Liver (tissue), 9 donors: ENCODE measurements around the gene TRMT1. TPM values are rescaled to one million over a fixed set of nuclear protein-coding genes. Genes with fewer than 3 reads are reported as not detected.
A peak's percentile ranks its signal among the peaks of the same experiment; 100 is the strongest.

Source experiments
- DNase-seq: peaks from one replicate; pipeline ENCODE4 v3.0.0-alpha.2; 2017; ENCODE audit warnings: low spot score
- H3K27ac ChIP-seq, 2 donors: one replicate each; pipeline ENCODE4 v1.7.0; 2013; ENCODE audit warnings: inconsistent platforms in 2 of 2, low read length in 2 of 2, control low read depth in 1 of 2, low read depth in 1 of 2, mild to moderate bottlenecking in 1 of 2
- H3K27me3 ChIP-seq, 4 donors: one replicate each; pipeline versions ENCODE4 v1.6.1 to v1.7.0; 2013; ENCODE audit warnings: low read length in 3 of 4, inconsistent platforms in 1 of 4, mild to moderate bottlenecking in 1 of 4, moderate library complexity in 1 of 4; ENCODE audit not compliant: control insufficient read depth in 4 of 4, insufficient read depth in 4 of 4
- H3K36me3 ChIP-seq, 4 donors: one replicate each; pipeline versions ENCODE4 v1.6.1 to v1.7.0; 2013; ENCODE audit warnings: low read length in 3 of 4, mild to moderate bottlenecking in 3 of 4, low read depth in 1 of 4, moderate library complexity in 1 of 4; ENCODE audit not compliant: control insufficient read depth in 4 of 4, insufficient read depth in 3 of 4
- H3K4me1 ChIP-seq, 4 donors: one replicate each; pipeline versions ENCODE4 v1.6.1 to v1.7.0; 2013; ENCODE audit warnings: low read length in 3 of 4, mild to moderate bottlenecking in 3 of 4, moderate library complexity in 1 of 4; ENCODE audit not compliant: control insufficient read depth in 4 of 4, insufficient read depth in 4 of 4
- H3K4me3 ChIP-seq, 3 donors: one replicate each; pipeline versions ENCODE4 v1.6.1 to v1.7.0; 2013; ENCODE audit warnings: low read length in 3 of 3, control low read depth in 1 of 3, low read depth in 1 of 3, mild to moderate bottlenecking in 1 of 3
- H3K9ac ChIP-seq, 2 donors: one replicate each; pipeline ENCODE4 v1.7.0; 2013; ENCODE audit warnings: low read length in 2 of 2, mild to moderate bottlenecking in 2 of 2, moderate library complexity in 2 of 2, control low read depth in 1 of 2, low read depth in 1 of 2
- H3K9me3 ChIP-seq, 4 donors: one replicate each; pipeline versions ENCODE4 v1.6.1 to v1.7.0; 2013; ENCODE audit warnings: low read length in 3 of 4; ENCODE audit not compliant: control insufficient read depth in 4 of 4
- ATF3 ChIP-seq: IDR thresholded peaks from 2 replicates; pipeline ENCODE4 v1.6.1; 2016; ENCODE audit warnings: antibody characterized with exemption
- EGR1 ChIP-seq, 2 donors: IDR thresholded peaks; 2 replicates each; pipeline ENCODE4 v1.6.1; 2016 to 2018; ENCODE audit warnings: antibody characterized with exemption in 2 of 2, low read depth in 2 of 2
- FOXA1 ChIP-seq: IDR thresholded peaks from 2 replicates; pipeline ENCODE4 v1.6.1; 2016; ENCODE audit warnings: antibody characterized with exemption
- FOXA2 ChIP-seq: IDR thresholded peaks from 2 replicates; pipeline ENCODE4 v1.6.1; 2016; ENCODE audit warnings: antibody characterized with exemption
- GABPA ChIP-seq, 2 donors: IDR thresholded peaks in 1 of 2; conservative IDR thresholded peaks in 1 of 2; 2 replicates each; pipeline ENCODE4 v1.6.1; 2016; ENCODE audit warnings: antibody characterized with exemption in 2 of 2, mild to moderate bottlenecking in 1 of 2, moderate library complexity in 1 of 2
- HNF4A ChIP-seq, 2 donors: conservative IDR thresholded peaks; 2 replicates each; pipeline ENCODE4 v1.6.1; 2016; ENCODE audit warnings: antibody characterized with exemption in 2 of 2, mild to moderate bottlenecking in 2 of 2
- HNF4G ChIP-seq: IDR thresholded peaks from 2 replicates; pipeline ENCODE4 v1.6.1; 2016; ENCODE audit warnings: antibody characterized with exemption
- JUND ChIP-seq, 2 donors: IDR thresholded peaks; 2 replicates each; pipeline ENCODE4 v1.6.1; 2016; ENCODE audit warnings: antibody characterized with exemption in 2 of 2
- MAX ChIP-seq: IDR thresholded peaks from 2 replicates; pipeline ENCODE4 v1.6.1; 2016; ENCODE audit warnings: antibody characterized with exemption
- RAD21 ChIP-seq, 2 donors: IDR thresholded peaks; 2 replicates each; pipeline ENCODE4 v1.6.1; 2016; ENCODE audit warnings: antibody characterized with exemption in 2 of 2, mild to moderate bottlenecking in 2 of 2
- REST ChIP-seq: IDR thresholded peaks from 2 replicates; pipeline ENCODE4 v1.6.1; 2016; ENCODE audit warnings: antibody characterized with exemption, mild to moderate bottlenecking
- RXRA ChIP-seq, 2 donors: IDR thresholded peaks; 2 replicates each; pipeline ENCODE4 v1.6.1; 2017 to 2018; ENCODE audit warnings: antibody characterized with exemption in 2 of 2, mild to moderate bottlenecking in 1 of 2
- SP1 ChIP-seq: IDR thresholded peaks from 2 replicates; pipeline ENCODE4 v1.6.1; 2018; ENCODE audit warnings: antibody characterized with exemption, mild to moderate bottlenecking
- TAF1 ChIP-seq: conservative IDR thresholded peaks from 2 replicates; pipeline ENCODE4 v1.6.1; 2016; ENCODE audit warnings: antibody characterized with exemption, mild to moderate bottlenecking
- YY1 ChIP-seq: IDR thresholded peaks from 2 replicates; pipeline ENCODE4 v1.6.1; 2016; ENCODE audit warnings: antibody characterized with exemption, mild to moderate bottlenecking
- WGBS: extraction: QIAGEN DNeasy Blood & Tissue Kit; methylation state at CpG from one replicate; pipeline ENCODE4 v1.1.7; 2013; 5-methylcytosine and 5-hydroxymethylcytosine counted together
- polyA plus RNA-seq, 2 donors: library from polyadenylated mRNA; stranded (reverse) in 1 of 2; unstranded in 1 of 2; fragments of 200-250 nt in 1 of 2; fragments of >200 nt in 1 of 2; fragmentation: Nextera tagmentation in 1 of 2; extraction: Ambion mirVana in 1 of 2; gene quantifications; one replicate each; pipeline versions ENCODE4 v1.2.1 to v1.2.3, GENCODE V29; 2013 to 2015
- total RNA-seq, 2 donors: library from RNA; depleted of rRNA; stranded (reverse); fragments of >200 nt; gene quantifications; one replicate each; pipeline ENCODE4 v1.2.3, GENCODE V29; 2014
- TF ChIP-seq, protein P1 (sequence below): IDR thresholded peaks from 2 replicates; pipeline ENCODE4 v1.6.1; 2016; ENCODE audit warnings: antibody characterized with exemption
- donor health status: healthy.
- donor health status: healthy.
- donor health status: healthy.
- donor health status: healthy.
- donor health status: healthy.

TRMT1 gene
- total and polyA plus RNA-seq, 4 donors, result 8.3 to 15.6 (median 11.7) TPM

DNA sequence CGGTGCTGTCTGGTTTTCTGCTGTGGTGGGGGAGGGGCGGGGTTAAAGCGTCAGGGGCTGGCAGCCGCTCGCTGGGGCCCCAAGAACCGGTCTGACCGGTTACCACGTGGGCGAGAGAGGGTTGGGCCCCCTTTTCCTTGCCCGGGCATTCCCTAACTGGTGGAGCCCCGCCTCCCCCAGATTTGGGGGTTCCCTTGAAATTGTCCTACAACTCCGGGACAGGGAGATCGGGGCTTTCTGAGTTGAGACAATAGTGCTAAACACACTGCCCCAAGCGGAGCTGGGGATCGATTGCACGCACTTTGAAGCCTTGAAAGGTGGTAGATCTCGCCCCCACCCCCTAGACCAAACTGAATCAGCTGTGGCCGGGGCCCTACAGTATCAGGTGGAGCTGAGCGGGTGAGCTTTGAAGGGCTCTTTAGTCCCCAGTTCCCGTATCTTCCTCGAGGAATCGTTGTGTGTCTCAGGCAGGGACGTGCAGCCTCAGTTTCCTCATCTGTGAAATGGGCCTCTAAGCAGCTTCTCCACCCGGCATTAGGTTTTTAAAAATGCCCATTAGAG is 38.5 kb upstream of the TRMT1 start:
- H3K9ac ChIP-seq, result peak overlapping the region; percentile 99
- WGBS, result under 1% methylated on average over 24 of the region's 24 CpGs

DNA sequence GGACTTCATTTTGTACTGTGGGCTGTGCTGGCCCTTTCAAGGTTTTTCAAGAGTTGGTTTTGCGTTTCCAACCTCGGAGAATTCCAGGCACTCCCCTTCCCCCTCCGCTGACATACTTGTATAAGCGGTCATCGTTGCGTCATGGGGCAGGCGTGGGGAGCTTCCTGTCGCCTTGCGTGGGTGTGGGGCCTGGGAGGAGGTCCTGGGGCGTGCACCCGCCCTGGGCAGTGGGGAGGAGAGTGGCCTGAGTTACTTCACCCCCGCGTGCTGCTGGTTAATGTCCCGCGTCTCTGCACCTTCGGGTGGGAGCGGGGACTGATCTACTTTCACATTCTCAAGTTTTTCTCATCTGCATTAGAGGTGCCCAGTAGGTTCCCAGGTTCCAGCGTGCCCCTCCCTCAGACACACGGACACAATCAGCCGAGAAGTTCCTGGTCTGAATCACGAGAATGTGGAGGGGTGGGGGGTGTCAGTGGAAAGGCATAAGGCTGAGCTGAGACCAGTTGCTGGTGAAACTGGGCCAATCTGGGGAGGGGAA is 37.8 kb upstream of the TRMT1 start:
- DNase-seq, result peak; percentile 80
- under 1% methylated on average over 21 of the region's 21 CpGs for WGBS
- peak; percentile 37 to 77 for TF ChIP-seq GABPA (IDR thresholded peaks at IDR 0.05 in 1 of 2, conservative IDR thresholded peaks at IDR 0.05 in 1 of 2)
- TF ChIP-seq RAD21 (IDR thresholded peaks at IDR 0.05), result peak in 1 of 2 donors; percentile 45
- TF ChIP-seq RXRA (IDR thresholded peaks at IDR 0.05), result peak; percentile 69 to 87
- TF ChIP-seq EGR1 (IDR thresholded peaks at IDR 0.05; ENCODE audit: low read depth in 2 of 2), result peak; percentile 97 to 99
- peak; percentile 58 for TF ChIP-seq SP1
- no peak for TF ChIP-seq FOXA1
- peak; percentile 89 for TF ChIP-seq ATF3
- TF ChIP-seq YY1, result peak; percentile 85
- TF ChIP-seq JUND (IDR thresholded peaks at IDR 0.05), result peak; percentile 10 to 35
- TF ChIP-seq, protein P1, sequence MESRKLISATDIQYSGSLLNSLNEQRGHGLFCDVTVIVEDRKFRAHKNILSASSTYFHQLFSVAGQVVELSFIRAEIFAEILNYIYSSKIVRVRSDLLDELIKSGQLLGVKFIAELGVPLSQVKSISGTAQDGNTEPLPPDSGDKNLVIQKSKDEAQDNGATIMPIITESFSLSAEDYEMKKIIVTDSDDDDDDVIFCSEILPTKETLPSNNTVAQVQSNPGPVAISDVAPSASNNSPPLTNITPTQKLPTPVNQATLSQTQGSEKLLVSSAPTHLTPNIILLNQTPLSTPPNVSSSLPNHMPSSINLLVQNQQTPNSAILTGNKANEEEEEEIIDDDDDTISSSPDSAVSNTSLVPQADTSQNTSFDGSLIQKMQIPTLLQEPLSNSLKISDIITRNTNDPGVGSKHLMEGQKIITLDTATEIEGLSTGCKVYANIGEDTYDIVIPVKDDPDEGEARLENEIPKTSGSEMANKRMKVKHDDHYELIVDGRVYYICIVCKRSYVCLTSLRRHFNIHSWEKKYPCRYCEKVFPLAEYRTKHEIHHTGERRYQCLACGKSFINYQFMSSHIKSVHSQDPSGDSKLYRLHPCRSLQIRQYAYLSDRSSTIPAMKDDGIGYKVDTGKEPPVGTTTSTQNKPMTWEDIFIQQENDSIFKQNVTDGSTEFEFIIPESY, result no peak
- no peak for TF ChIP-seq FOXA2
- TF ChIP-seq HNF4G, result no peak
- TF ChIP-seq MAX, result peak; percentile 28
- peak in 1 of 2 donors; percentile 59 for TF ChIP-seq HNF4A (conservative IDR thresholded peaks at IDR 0.05)

More for the DNA sequence above, 38.5 kb upstream of the TRMT1 start:
- peaks cover 5 to 16% (median 10%) of the 10 kb centered on the region in 4 donors for H3K4me1 ChIP-seq
- no peaks in the 10 kb centered on the region for H3K9me3 ChIP-seq
- DNase-seq, result peak; percentile 73
- no peaks in the 10 kb centered on the region for H3K27me3 ChIP-seq
- H3K27ac ChIP-seq, result peak overlapping the region; percentile 99 to 100
- TF ChIP-seq TAF1 (peak; percentile 10), SP1 (no peak), RAD21 (IDR thresholded peaks at IDR 0.05) (no peak), HNF4G (peak; percentile 13), EGR1 (IDR thresholded peaks at IDR 0.05; ENCODE audit: low read depth in 2 of 2) (peak in 1 of 2 donors; percentile 60), REST (no peak), RXRA (IDR thresholded peaks at IDR 0.05) (no peak), ATF3 (peak; percentile 47), FOXA1 (no peak)
- TF ChIP-seq, protein P1, result no peak
- H3K36me3 ChIP-seq, result no peaks in the 10 kb centered on the region
- peak overlapping the region; percentile 71 to 94 (median 81) for H3K4me3 ChIP-seq

More for the DNA sequence above, 37.8 kb upstream of the TRMT1 start:
- Histone ChIP-seq H3K36me3 (no peaks in the 10 kb centered on the region), H3K27me3 (no peaks in the 10 kb centered on the region), H3K9ac (peak overlapping the region; percentile 99), H3K4me3 (peak overlapping the region; percentile 71 to 94 (median 81)), H3K4me1 (peaks cover 5 to 19% (median 14%) of the 10 kb centered on the region in 4 donors), H3K27ac (peak overlapping the region; percentile 99 to 100), H3K9me3 (no peaks in the 10 kb centered on the region)
